IMR-90 (cell line): Measurements from ENCODE around the gene PVALEF. TPM values are rescaled to one million over a fixed set of nuclear protein-coding genes. Genes with fewer than 3 reads are reported as not detected.

Experiments
- ATAC-seq: fragments of 200-7000 bp; cut with Tn5 transposase; 2 replicates; pipeline ENCODE4 v1.9.1; 2020; ENCODE audit warnings: low read depth, mild to moderate bottlenecking, moderate library complexity
- BruUV-seq: library from RNA; stranded (reverse); fragments of 400-500 nt; replicated peaks from 2 replicates; lab custom pipeline; 2021; lab: Mats Ljungman, UMichigan
- CTCF ChIA-PET: fragments of 300-600 bp; formaldehyde crosslinking; extraction: SDS; loops from one replicate; lab custom pipeline; 2021; ENCODE audit warnings: antibody characterized with exemption; lab: Yijun Ruan, JAX
- POLR2A ChIA-PET: fragments of 300-600 bp; sonication (Branson Sonifier 250); formaldehyde crosslinking; loops from one replicate; lab custom pipeline; 2022; ENCODE audit warnings: antibody characterized with exemption; ENCODE audit not compliant: unreplicated experiment; lab: Charles Lee
- DNase-seq: peaks from one replicate; pipeline ENCODE4 v3.0.0; 2013
- H2AFZ ChIP-seq: replicated peaks from 2 replicates; pipeline ENCODE3; 2013; ENCODE audit warnings: low read length, mild to moderate bottlenecking; ENCODE audit not compliant: poor library complexity
- H2AK5ac ChIP-seq: 2 replicates; pipeline ENCODE4 v1.6.1; 2013; ENCODE audit warnings: low read depth, low read length, inconsistent platforms
- H2AK9ac ChIP-seq: replicated peaks from 2 replicates; pipeline ENCODE3; 2013; ENCODE audit warnings: mild to moderate bottlenecking, low read depth, low read length, moderate library complexity; ENCODE audit not compliant: poor library complexity
- H2BK120ac ChIP-seq: 2 replicates; pipeline ENCODE4 v1.6.1; 2013; ENCODE audit warnings: low read depth, low read length, inconsistent platforms
- H2BK15ac ChIP-seq: 3 replicates; pipeline ENCODE4 v1.6.1; 2013; ENCODE audit warnings: low read depth, low read length, inconsistent platforms
- H2BK20ac ChIP-seq: 2 replicates; pipeline ENCODE4 v1.6.1; 2013; ENCODE audit warnings: low read depth, mild to moderate bottlenecking, inconsistent platforms, low read length, moderate library complexity
- H2BK5ac ChIP-seq: 2 replicates; pipeline ENCODE4 v1.6.1; 2013; ENCODE audit warnings: mild to moderate bottlenecking, low read depth, low read length, inconsistent platforms; ENCODE audit not compliant: poor library complexity, severe bottlenecking
- H3K14ac ChIP-seq: replicated peaks from 2 replicates; pipeline ENCODE4 v1.6.1; 2013; ENCODE audit warnings: low read depth, low read length, inconsistent platforms
- H3K18ac ChIP-seq: 2 replicates; pipeline ENCODE4 v1.6.1; 2013; ENCODE audit warnings: low read depth, low read length, control low read depth
- H3K23ac ChIP-seq: 2 replicates; pipeline ENCODE4 v1.6.1; 2013; ENCODE audit warnings: low read depth, low read length, inconsistent platforms
- H3K27ac ChIP-seq: 2 replicates; pipeline ENCODE4 v1.5.1; 2013; ENCODE audit warnings: mild to moderate bottlenecking, control low read depth, low read length; ENCODE audit not compliant: insufficient read depth
- H3K27me3 ChIP-seq: 2 replicates; pipeline ENCODE4 v1.6.1; 2013; ENCODE audit warnings: low read length; ENCODE audit not compliant: control insufficient read depth, insufficient read depth
- H3K36me3 ChIP-seq: 2 replicates; pipeline ENCODE4 v1.6.1; 2013; ENCODE audit warnings: low read length, mixed read lengths; ENCODE audit not compliant: control insufficient read depth, insufficient read depth
- H3K4ac ChIP-seq: 2 replicates; pipeline ENCODE4 v1.6.1; 2013; ENCODE audit warnings: low read depth, low read length, inconsistent platforms
- H3K4me1 ChIP-seq: 2 replicates; pipeline ENCODE4 v1.6.1; 2013; ENCODE audit warnings: low read length, mixed read lengths; ENCODE audit not compliant: control insufficient read depth, insufficient read depth
- H3K4me2 ChIP-seq: 2 replicates; pipeline ENCODE4 v1.6.1; 2013; ENCODE audit warnings: low read depth, mild to moderate bottlenecking, control low read depth, low read length, moderate library complexity
- H3K4me3 ChIP-seq: 2 replicates; pipeline ENCODE4 v1.5.1; 2013; ENCODE audit warnings: low read depth, mild to moderate bottlenecking, control low read depth, low read length, moderate library complexity; ENCODE audit not compliant: insufficient read depth
- H3K56ac ChIP-seq: 2 replicates; pipeline ENCODE4 v1.6.1; 2013; ENCODE audit warnings: low read length, inconsistent platforms; ENCODE audit not compliant: insufficient read depth; ENCODE audit errors: extremely low read depth
- H3K79me1 ChIP-seq, 2 experiments: 2 replicates each; pipeline ENCODE4 v1.6.1; 2013; ENCODE audit warnings: low read length in 2 of 2, inconsistent platforms in 1 of 2, low read depth in 1 of 2
- H3K9ac ChIP-seq: 2 replicates; pipeline ENCODE4 v1.6.1; 2013; ENCODE audit warnings: low read depth, low read length, control low read depth
- H3K9me1 ChIP-seq: 2 replicates; pipeline ENCODE4 v1.6.1; 2013; ENCODE audit warnings: low read length, inconsistent platforms; ENCODE audit not compliant: insufficient read depth
- H3K9me3 ChIP-seq: 2 replicates; pipeline ENCODE4 v1.6.1; 2013; ENCODE audit warnings: low read length; ENCODE audit not compliant: control insufficient read depth, insufficient read depth
- H4K20me1 ChIP-seq: 2 replicates; pipeline ENCODE4 v1.6.1; 2013; ENCODE audit warnings: low read length, inconsistent platforms; ENCODE audit not compliant: insufficient read depth
- H4K5ac ChIP-seq: 2 replicates; pipeline ENCODE4 v1.6.1; 2013; ENCODE audit warnings: mild to moderate bottlenecking, low read depth, low read length, control low read depth
- H4K8ac ChIP-seq, 2 experiments: 2 replicates each; pipeline ENCODE4 v1.6.1; 2013; ENCODE audit warnings: low read depth in 2 of 2, low read length in 2 of 2, control low read depth in 1 of 2, inconsistent platforms in 1 of 2
- H4K91ac ChIP-seq: 2 replicates; pipeline ENCODE4 v1.6.1; 2013; ENCODE audit warnings: low read depth, low read length, inconsistent platforms; ENCODE audit not compliant: insufficient read depth
- CHD1 ChIP-seq: IDR thresholded peaks from 2 replicates; pipeline ENCODE4 v1.6.1; 2012; ENCODE audit warnings: low read depth, low read length, improper control_type of control experiment
- MXI1 ChIP-seq: IDR thresholded peaks from 2 replicates; pipeline ENCODE4 v1.6.1; 2012; ENCODE audit warnings: low read depth, mild to moderate bottlenecking, low read length, moderate library complexity, borderline replicate concordance
- NFE2L2 ChIP-seq: fragments of 150-350 bp; IDR thresholded peaks from 2 replicates; pipeline ENCODE4 v1.6.1; 2016; ENCODE audit warnings: low read depth, mild to moderate bottlenecking, low read length
- RCOR1 ChIP-seq: IDR thresholded peaks from 2 replicates; pipeline ENCODE4 v1.6.1; 2012; ENCODE audit warnings: mild to moderate bottlenecking, low read length, improper control_type of control experiment; ENCODE audit not compliant: insufficient replicate concordance
- RFX5 ChIP-seq: IDR thresholded peaks from 2 replicates; pipeline ENCODE4 v1.8.0; 2012; ENCODE audit warnings: low read depth, mild to moderate bottlenecking, low read length, moderate library complexity
- WGBS, 2 experiments: methylation state at CpG; one replicate each; pipeline versions ENCODE4 v1.1.5 to v1.1.7; 2013; ENCODE audit warnings: missing lambda C conversion rate in 2 of 2; ENCODE audit not compliant: insufficient read length in 1 of 2; ENCODE audit errors: extremely low coverage in 2 of 2; 5-methylcytosine and 5-hydroxymethylcytosine counted together
- dilution Hi-C: fragments of 300-500 bp; cut with HindIII; formaldehyde crosslinking; loops from one replicate; pipeline ENCODE4 v1.14.3; 2018; ENCODE audit warnings: low sequenced_read_pairs; ENCODE audit not compliant: unreplicated experiment
- in situ Hi-C: fragments of 300-500 bp; cut with MboI; formaldehyde crosslinking; loops from 3 replicates; pipeline ENCODE4 v1.14.3; 2019; ENCODE audit warnings: low sequenced_read_pairs, inconsistent platforms, mixed read lengths
- intact Hi-C: fragments of 100-400 bp; cut with micrococcal nuclease; formaldehyde crosslinking; loops from 2 replicates; pipeline ENCODE4 v1.10.0; 2022
- polyA plus RNA-seq, 3 experiments: library from polyadenylated mRNA; depleted of rRNA; stranded (reverse); fragments of >200 nt; gene quantifications; 2 replicates each; pipeline ENCODE4 v1.2.3, GENCODE V29; 2012; ENCODE audit warnings: low replicate concordance in 1 of 3
- total RNA-seq: library from RNA; depleted of rRNA; stranded (reverse); fragments of >200 nt; gene quantifications from 2 replicates; pipeline ENCODE4 v1.2.3, GENCODE V29; 2012

PVALEF gene
- total and polyA plus RNA-seq, 2 of the 4 experiments (the other 2 are of a cell fraction): not detected

GRCh38 chr17:81197831-81198490 lies 32.7 kb downstream of the PVALEF start:
- Histone ChIP-seq H2BK5ac (no peak overlapping the region), H3K36me3 (peaks cover 6% of the 10 kb centered on the region), H3K27me3 (no peaks in the 10 kb centered on the region), H2BK120ac (no peak overlapping the region), H3K18ac (no peak overlapping the region), H3K4ac (no peak overlapping the region), H3K4me1 (no peaks in the 10 kb centered on the region), H4K20me1 (no peaks in the 10 kb centered on the region; the same call in 1 of the 2 replicates), H3K27ac (no peak overlapping the region), H3K79me1 (no peaks in the 10 kb centered on the region), H2BK20ac (no peak overlapping the region), H2AFZ (no peak overlapping the region), H3K4me3 (no peak overlapping the region), H3K23ac (no peak overlapping the region), H3K9me1 (no peaks in the 10 kb centered on the region), H2AK5ac (no peak overlapping the region), H3K9ac (no peak overlapping the region), H3K4me2 (no peak overlapping the region), H3K56ac (no peak overlapping the region), H2AK9ac (no peak overlapping the region), H4K91ac (no peak overlapping the region), H4K8ac (no peak overlapping the region), H4K5ac (no peak overlapping the region), H3K14ac (no peak overlapping the region), H3K9me3 (no peaks in the 10 kb centered on the region), H2BK15ac (no peak overlapping the region)
- POLR2A ChIA-PET: no interaction called here
- CTCF ChIA-PET: no interaction called here
- in situ Hi-C loops: no loop called here
- 90% methylated on average over 3 of the region's 21 CpGs; no CpG with 5 or more reads in 1 of the 2 experiments for WGBS, 2 experiments
- no peak for DNase-seq
- dilution Hi-C loops: no loop called here
- TF ChIP-seq RCOR1 (no peak), CHD1 (no peak), NFE2L2 (no peak), MXI1 (no peak), RFX5 (no peak)
- BruUV-seq: no TSS peak
- ATAC-seq: no peak
- intact Hi-C loops: no loop called here
